PC-3 (cell line): Measurements from ENCODE around the gene PFN3. TPM values are rescaled to one million over a fixed set of nuclear protein-coding genes. Genes with fewer than 3 reads are reported as not detected.
A peak's percentile ranks its signal among the peaks of the same experiment; 100 is the strongest.

Experiments
- ATAC-seq: fragments of 200-7000 bp; cut with Tn5 transposase; 2 replicates; pipeline ENCODE4 v1.9.1; 2020; ENCODE audit warnings: mild to moderate bottlenecking, moderate library complexity
- Bru-seq: library from RNA; stranded (reverse); fragments of 400-500 nt; gene quantifications from one replicate; lab custom pipeline; 2021; lab: Mats Ljungman, UMichigan
- BruChase-seq, 2 experiments: library from RNA; stranded (reverse); fragments of 400-500 nt; gene quantifications; one replicate each; lab custom pipeline; 2021; lab: Mats Ljungman, UMichigan
- BruUV-seq: library from RNA; stranded (reverse); fragments of 400-500 nt; replicated peaks from 2 replicates; lab custom pipeline; 2021; lab: Mats Ljungman, UMichigan
- CTCF ChIA-PET: fragments of 300-600 bp; sonication (Branson Sonifier 250); formaldehyde crosslinking; loops from one replicate; lab custom pipeline; 2022; ENCODE audit warnings: antibody characterized with exemption; lab: Charles Lee
- POLR2A ChIA-PET: fragments of 300-600 bp; sonication (Branson Sonifier 250); formaldehyde crosslinking; loops from one replicate; lab custom pipeline; 2022; ENCODE audit warnings: antibody characterized with exemption; ENCODE audit not compliant: unreplicated experiment; lab: Charles Lee
- DNase-seq: peaks from one replicate; pipeline ENCODE4 v3.0.0-alpha.2; 2015
- H2AFZ ChIP-seq: fragments of 300-600 bp; sonication (generic); 2 replicates; pipeline ENCODE4 v1.6.0; 2016; ENCODE audit warnings: antibody characterized with exemption, low read length
- H3F3A ChIP-seq: fragments of 300-600 bp; sonication (generic); one replicate; pipeline ENCODE4 v1.6.0; 2017; ENCODE audit warnings: antibody characterized with exemption, low read length, control low read depth, mild to moderate bottlenecking; ENCODE audit not compliant: unreplicated experiment
- H3K27ac ChIP-seq: fragments of 300-600 bp; sonication (generic); 2 replicates; pipeline ENCODE4 v1.5.1; 2016; ENCODE audit warnings: mild to moderate bottlenecking, low read length
- H3K27me3 ChIP-seq: fragments of 300-600 bp; sonication (generic); 2 replicates; pipeline ENCODE4 v1.6.1; 2016; ENCODE audit warnings: low read length, mixed read lengths
- H3K36me3 ChIP-seq: fragments of 300-600 bp; sonication (generic); 2 replicates; pipeline ENCODE4 v1.6.1; 2016; ENCODE audit warnings: low read depth, mixed run types, low read length, mixed read lengths
- H3K4me1 ChIP-seq: fragments of 300-600 bp; sonication (generic); 2 replicates; pipeline ENCODE4 v1.5.1; 2016; ENCODE audit warnings: low read length; ENCODE audit not compliant: insufficient read depth
- H3K4me2 ChIP-seq: fragments of 300-600 bp; sonication (generic); 2 replicates; pipeline ENCODE4 v1.6.0; 2016; ENCODE audit warnings: low read length
- H3K4me3 ChIP-seq: fragments of 300-600 bp; sonication (generic); 2 replicates; pipeline ENCODE4 v1.5.1; 2016; ENCODE audit warnings: mild to moderate bottlenecking, low read length, mixed read lengths
- H3K79me2 ChIP-seq: fragments of 300-600 bp; sonication (generic); 2 replicates; pipeline ENCODE4 v1.6.1; 2017; ENCODE audit warnings: low read length, mixed read lengths
- H3K9ac ChIP-seq: fragments of 300-600 bp; sonication (generic); 2 replicates; pipeline ENCODE4 v1.6.0; 2016; ENCODE audit warnings: mild to moderate bottlenecking, low read length
- H3K9me2 ChIP-seq: fragments of 300-600 bp; sonication (generic); replicated peaks from 2 replicates; pipeline ENCODE4 v1.6.1; 2016; ENCODE audit warnings: mixed run types, low read length, mixed read lengths
- H3K9me3 ChIP-seq: fragments of 300-600 bp; sonication (generic); 2 replicates; pipeline ENCODE4 v1.6.1; 2016; ENCODE audit warnings: low read length, mixed read lengths
- H4K20me1 ChIP-seq: fragments of 300-600 bp; sonication (generic); 2 replicates; pipeline ENCODE4 v1.6.1; 2016; ENCODE audit warnings: low read length, mixed read lengths
- CTCF ChIP-seq: fragments of 300-600 bp; sonication (generic); conservative IDR thresholded peaks from 2 replicates; pipeline ENCODE4 v1.5.1; 2017; ENCODE audit warnings: antibody characterized with exemption, low read depth, mild to moderate bottlenecking, low read length
- EZH2 ChIP-seq: fragments of 300-600 bp; sonication (generic); IDR thresholded peaks from one replicate; pipeline ENCODE4 v1.6.1; 2017; ENCODE audit warnings: antibody characterized with exemption, mild to moderate bottlenecking, low read length; ENCODE audit not compliant: unreplicated experiment
- EZH2phosphoT487 ChIP-seq: fragments of 300-600 bp; sonication (generic); IDR thresholded peaks from 2 replicates; pipeline ENCODE4 v1.6.1; 2018; ENCODE audit warnings: mild to moderate bottlenecking, antibody characterized with exemption, low read length, borderline replicate concordance
- intact Hi-C: fragments of 100-400 bp; cut with micrococcal nuclease; formaldehyde crosslinking; loops from 2 replicates; pipeline ENCODE4 v1.9.0; 2023
- long read RNA-seq: library from polyadenylated mRNA; unstranded; transcript quantifications from one replicate; pipeline ENCODE4 v2.0.0, GENCODE V29; 2021; ENCODE audit not compliant: unreplicated experiment
- total RNA-seq: library from RNA; depleted of rRNA; stranded (reverse); fragments of >200 nt; gene quantifications from 2 replicates; pipeline ENCODE4 v1.2.3, GENCODE V29; 2014; rRNA removed

PFN3 gene
- total RNA-seq, result not detected in 2 replicates
- percentile 28 among the genes with signal in this experiment for Bru-seq, nascent RNA
- BruChase-seq, experiment 1, labeled RNA remaining after a 6-hour chase, result not detected
- not detected for BruChase-seq, experiment 2, labeled RNA remaining after a 2-hour chase
- long read RNA-seq, result 0 reads

GRCh38 chr5:177399997-177400868 lies at the start of gene PFN3:
Gene PFN3, minus strand, starts transcription at chr5:177400661. Its CDS starts 85 bp downstream, at chr5:177400576.
- Histone ChIP-seq H3K4me3 (no peak within 1 kb of the TSS), H3K9ac (no peak within 1 kb of the TSS), H3K79me2 (no peaks in the 10 kb centered on the region), H3K36me3 (no peaks in the 10 kb centered on the region), H3K4me2 (no peak within 1 kb of the TSS), H3K9me2 (no peaks in the 10 kb centered on the region), H2AFZ (no peak within 1 kb of the TSS), H3K27ac (no peak within 1 kb of the TSS), H4K20me1 (no peaks in the 10 kb centered on the region), H3F3A (no peaks in the 10 kb centered on the region), H3K9me3 (no peaks in the 10 kb centered on the region), H3K27me3 (no peaks in the 10 kb centered on the region), H3K4me1 (peaks cover 13% of the 10 kb centered on the region)
- no peak for TF ChIP-seq EZH2phosphoT487
- no TSS peak for BruUV-seq
- POLR2A ChIA-PET, result no interaction called here
- ATAC-seq (no peak), DNase-seq (no peak)
- intact Hi-C loops, result no loop called here
- CTCF ChIA-PET, result no interaction called here

GRCh38 chr5:177449140-177450061 lies 48.9 kb upstream of the PFN3 start:
- CTCF ChIA-PET, result no interaction called here
- ATAC-seq (no peak), DNase-seq (no peak)
- Histone ChIP-seq H3F3A (peaks cover 7% of the 10 kb centered on the region), H3K27ac (no peak overlapping the region), H4K20me1 (no peaks in the 10 kb centered on the region), H3K4me2 (no peak overlapping the region), H3K4me1 (peaks cover 31% of the 10 kb centered on the region), H3K9ac (no peak overlapping the region), H3K9me3 (no peaks in the 10 kb centered on the region), H3K9me2 (no peaks in the 10 kb centered on the region), H3K36me3 (no peaks in the 10 kb centered on the region), H2AFZ (no peak overlapping the region), H3K79me2 (peaks cover 41% of the 10 kb centered on the region), H3K4me3 (no peak overlapping the region), H3K27me3 (no peaks in the 10 kb centered on the region)
- POLR2A ChIA-PET, result interaction anchor here (0.5 kb wide), 1 partner anchor 23 kb away, joined by 10 read pairs; the partner anchor contains the start of gene GRK6
- intact Hi-C loops, result no loop called here
- TF ChIP-seq EZH2phosphoT487 (no peak), CTCF (no peak), EZH2 (no peak)
- BruUV-seq, result no TSS peak
